NCI-H1436 (cell line): ENCODE measurements around the gene CROCC2.

Experiments used
- DNase-seq: peaks from one replicate; lab custom pipeline; 2025; lab: John Stamatoyannopoulos, UW

The CROCC2 gene

GRCh38 chr2:240891492-240892340 is 14.4 kb upstream of the CROCC2 start:
- no peak for DNase-seq

GRCh38 chr2:240892356-240892755 is 13.8 kb upstream of the CROCC2 start:
- no peak for DNase-seq

DNA sequence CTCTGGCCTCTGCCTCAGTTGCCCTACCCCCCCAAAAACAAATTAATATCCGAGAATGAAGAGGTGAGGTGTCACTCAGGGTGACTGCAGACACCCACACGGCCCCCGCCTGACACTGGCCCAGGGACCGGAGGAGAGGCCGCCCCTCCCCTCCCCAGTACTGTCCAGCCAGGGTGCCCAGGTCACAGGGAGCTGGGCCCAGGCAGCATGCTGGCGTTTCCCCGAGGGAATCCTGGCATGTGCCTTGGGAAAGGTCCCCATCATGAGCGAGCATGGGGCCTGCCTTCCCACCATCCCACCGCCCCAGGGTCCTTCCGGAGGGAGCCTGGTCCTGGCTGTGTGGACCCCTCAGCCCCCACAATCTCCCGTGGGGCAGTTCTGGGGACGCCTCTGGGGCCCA is 13.2 kb upstream of the CROCC2 start:
- no peak for DNase-seq

DNA sequence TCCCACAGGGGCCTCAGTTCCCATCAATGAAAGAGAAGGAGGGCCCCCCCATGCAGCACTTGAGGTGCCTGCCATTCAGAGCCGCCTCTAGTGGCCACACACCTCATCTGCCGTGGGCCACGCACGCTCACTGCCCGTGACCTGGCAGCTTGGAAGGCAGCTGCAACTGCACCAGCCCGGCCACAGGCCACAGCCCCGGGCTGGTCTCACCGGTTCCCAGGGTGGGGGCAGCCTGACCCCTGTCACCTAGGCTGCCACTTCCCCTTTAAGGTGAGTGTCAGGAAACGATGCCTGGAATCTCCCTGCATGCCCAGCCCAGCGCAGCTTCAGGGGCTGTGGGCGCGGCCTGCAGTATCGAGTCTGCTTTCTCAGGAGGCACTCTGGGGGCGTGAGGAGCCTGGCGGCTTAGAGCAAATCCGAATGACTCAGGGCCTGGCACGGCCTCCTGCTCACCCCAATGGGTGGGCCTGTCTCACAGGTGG is 12.7 kb upstream of the CROCC2 start:
- DNase-seq, result peak; percentile 12

DNA sequence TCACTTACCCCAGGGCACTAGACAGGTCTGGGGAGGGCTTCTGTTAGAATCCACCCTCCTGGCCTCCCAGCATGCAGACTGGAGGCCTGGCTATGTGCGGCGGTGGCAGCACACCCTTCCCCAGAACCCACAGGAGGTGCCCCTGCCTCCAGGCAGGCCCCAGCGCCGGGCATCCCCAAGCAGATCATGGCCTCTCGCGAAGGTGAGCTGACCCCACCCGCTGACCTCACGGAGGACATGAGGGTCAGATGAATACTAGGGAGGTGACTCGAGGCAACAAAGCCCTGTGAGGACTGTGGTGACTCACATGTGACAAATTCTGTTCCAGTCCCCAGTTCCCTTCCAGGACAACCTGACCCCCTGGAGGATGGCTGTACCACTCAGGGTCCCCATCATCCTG is 12.1 kb upstream of the CROCC2 start:
- no peak for DNase-seq

DNA sequence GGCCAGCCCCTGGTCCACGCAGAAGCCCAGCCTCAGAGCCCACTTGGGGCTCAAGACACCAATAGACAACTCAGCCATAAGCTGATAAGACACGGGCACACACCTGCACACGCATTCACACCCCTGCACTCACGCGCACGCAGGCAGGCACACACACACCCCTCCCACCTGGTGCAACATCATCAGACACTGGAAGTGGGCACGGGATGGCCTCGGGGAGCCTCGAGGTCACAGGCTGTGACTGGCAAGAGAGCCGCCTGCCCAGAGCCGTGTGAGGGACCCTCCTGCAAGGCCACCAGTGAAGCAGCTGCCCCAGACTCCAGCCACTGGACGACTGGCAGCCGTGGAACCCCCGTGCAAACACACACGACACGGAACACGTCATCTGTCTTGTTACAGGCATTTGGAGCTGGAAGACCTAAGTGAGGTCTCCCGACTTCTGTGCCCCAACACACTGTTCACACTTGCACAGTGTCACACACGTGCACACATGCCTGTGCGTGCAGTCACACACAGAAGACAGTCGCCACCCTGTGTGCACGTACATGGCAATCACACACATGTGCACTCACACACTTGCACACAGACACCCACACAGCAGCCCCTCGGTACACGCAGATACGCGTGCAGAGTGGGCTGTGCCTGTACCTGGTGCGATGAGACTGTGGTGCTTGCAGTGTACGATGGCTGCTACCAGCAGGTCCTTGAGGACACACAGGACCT is 11.1 kb upstream of the CROCC2 start:
- DNase-seq, result no peak

GRCh38 chr2:240895656-240896388 is 10.3 kb upstream of the CROCC2 start, which contains the start of gene MAB21L4:
TSS of gene MAB21L4 (minus strand) at chr2:240896156. CDS start at chr2:240895997, 159 bp downstream.
- no peak for DNase-seq

DNA sequence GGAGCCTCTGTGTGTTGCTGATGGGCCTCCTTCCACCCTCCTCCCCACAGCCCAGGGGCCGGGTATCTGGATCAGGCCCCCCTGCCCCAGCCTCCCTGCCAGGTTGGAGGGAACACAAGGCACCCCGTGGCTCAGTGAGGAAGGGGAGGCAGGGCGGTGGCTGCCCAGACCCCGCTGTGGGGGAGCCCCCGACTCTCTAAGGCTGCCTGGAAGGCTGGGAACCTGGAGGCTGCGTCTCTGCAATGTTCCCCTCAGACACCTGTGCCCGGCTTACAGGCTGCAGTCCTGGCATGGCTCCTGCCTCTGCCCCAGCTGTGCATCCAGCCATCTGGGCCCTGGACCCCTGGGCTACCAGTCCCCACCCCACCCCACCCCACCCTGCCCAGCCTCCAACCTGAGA is 9.7 kb upstream of the CROCC2 start:
- DNase-seq, result no peak

GRCh38 chr2:240896871-240897692 is 9.1 kb upstream of the CROCC2 start:
- DNase-seq, result no peak

- no peak for DNase-seq
These were observed 7.9 kb upstream of the CROCC2 start for GRCh38 chr2:240898108-240898730.

DNA sequence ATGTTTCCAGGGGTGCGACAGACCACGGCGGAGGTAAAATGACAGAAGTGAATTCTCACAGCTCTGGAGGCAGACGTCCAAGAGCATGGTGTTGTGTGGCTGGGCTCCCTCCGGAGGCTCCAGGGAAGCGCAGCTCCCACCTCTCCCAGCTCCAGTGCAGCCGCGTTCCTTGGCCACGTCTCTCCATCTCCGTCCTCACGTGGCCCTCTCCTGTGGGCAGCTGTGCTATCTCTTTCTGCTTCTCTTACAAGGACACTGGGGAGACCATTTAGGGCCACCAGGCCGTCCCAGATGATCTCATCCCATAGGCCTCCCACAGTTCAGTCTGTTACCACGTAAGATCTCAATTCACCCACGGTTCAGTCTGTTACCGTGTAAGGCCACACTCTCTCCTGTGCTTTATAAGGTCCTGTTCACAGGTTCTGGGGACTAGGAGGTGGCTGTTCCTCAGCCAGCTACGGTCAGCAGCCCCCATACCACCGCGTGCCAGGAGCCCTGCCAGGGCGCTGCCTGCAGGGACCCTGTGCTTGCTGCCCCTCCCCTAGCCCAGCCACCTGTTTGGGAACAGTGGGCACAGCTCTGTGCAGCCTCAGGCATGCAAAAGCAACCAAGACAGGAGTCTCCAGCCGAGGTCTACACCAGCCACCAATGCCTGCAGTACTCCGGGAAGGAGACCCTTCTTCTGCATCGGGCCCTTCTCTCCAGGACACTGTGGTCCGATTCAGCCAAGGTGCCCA is 7.2 kb upstream of the CROCC2 start:
- DNase-seq, result no peak

GRCh38 chr2:240899468-240899865 is 6.7 kb upstream of the CROCC2 start:
- no peak for DNase-seq

- no peak for DNase-seq
These were observed 5.8 kb upstream of the CROCC2 start for GRCh38 chr2:240900141-240900860.

GRCh38 chr2:240901986-240902614 is 4.0 kb upstream of the CROCC2 start:
- DNase-seq, result no peak

DNA sequence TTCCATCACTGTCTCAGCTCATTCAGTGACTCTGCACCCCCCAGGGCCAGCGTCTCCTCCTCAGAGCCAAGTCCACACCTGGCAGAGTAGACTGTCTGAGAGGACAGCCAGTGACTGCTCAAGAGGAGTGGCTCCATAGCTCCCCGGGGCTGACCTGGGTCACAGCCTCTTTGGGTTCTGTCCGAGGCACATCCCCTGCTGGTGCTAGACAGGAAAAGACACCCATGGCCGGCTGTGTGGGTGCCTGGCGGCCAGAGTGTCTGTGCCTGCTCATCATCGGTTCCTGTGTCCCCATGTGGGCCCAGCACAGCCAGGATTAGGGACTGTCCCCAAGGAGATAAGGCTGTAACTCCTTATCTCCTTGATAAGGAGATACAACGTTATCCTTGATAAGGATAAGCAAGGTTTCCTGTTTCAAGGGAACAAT is 3.5 kb upstream of the CROCC2 start:
- DNase-seq, result no peak

GRCh38 chr2:240903191-240904060 is 2.7 kb upstream of the CROCC2 start:
- DNase-seq, result no peak

DNA sequence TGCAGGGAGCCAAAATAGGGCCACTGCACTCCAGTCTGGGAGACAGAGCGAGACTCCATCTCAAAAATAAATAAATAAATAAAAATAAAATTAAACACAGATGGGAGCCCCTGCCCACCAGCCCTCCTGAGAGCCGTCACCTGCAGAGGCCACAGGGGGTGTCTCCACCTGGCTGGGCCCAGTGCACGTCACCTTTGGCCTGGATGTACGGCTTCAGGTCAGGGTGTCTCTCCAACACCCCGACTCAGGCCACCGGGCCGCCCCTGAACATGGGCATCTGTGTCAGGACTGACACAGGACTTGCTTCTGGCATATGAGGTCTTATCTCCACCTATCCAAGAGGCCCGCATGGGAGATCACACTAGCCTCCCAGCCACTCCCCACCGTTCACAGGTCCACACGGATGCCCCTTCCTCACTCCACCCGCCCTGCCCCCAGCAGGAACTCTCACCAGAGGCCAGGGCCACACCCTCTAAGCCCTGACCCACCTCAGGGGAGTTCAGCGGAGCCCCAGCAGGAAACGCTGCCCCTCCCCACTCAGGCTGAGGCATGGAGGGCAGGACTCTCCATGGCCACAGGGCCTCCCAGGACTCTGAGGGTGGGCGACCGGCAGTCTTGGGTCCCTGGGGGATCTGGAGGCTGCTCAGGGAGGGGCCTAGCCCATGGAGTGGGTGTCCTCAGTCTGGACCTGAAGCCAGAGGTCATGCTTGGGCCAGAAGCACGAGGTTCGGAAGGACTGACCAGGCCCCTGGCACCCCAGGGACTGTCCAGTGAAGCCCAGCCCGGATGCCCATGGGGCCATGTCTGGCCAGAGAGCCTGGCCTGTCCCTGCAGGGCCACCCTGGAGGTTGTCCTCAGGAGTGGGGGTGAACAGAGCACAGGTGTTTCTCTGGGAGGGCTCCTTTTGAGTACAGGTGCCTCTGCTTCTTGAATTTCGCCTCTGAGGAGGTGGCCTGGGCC is 1.6 kb upstream of the CROCC2 start:
- no peak for DNase-seq
